ENCODE results near the gene LRRC57. TPM values are rescaled to one million over a fixed set of nuclear protein-coding genes. Genes with fewer than 3 reads are reported as not detected.
A peak's percentile ranks its signal among the peaks of the same experiment; 100 is the strongest.

Gene LRRC57
- total and polyA plus RNA-seq, 3 experiments from 2014 or later = 6.8 to 24.7 (median 23.7) TPM

- Histone ChIP-seq H3K27me3 (ENCODE audit: insufficient read depth, low read length, poor library complexity, severe bottlenecking) (no peaks in the 10 kb centered on the region), H3K9me3 (ENCODE audit: low read length) (no peaks in the 10 kb centered on the region), H3K4me3 (ENCODE audit: low read length) (no peak overlapping the region), H3K36me3 (ENCODE audit: insufficient read depth, low read length) (no peaks in the 10 kb centered on the region), H3K4me1 (ENCODE audit: insufficient read depth, low read length) (peaks cover 13% of the 10 kb centered on the region), H3K27ac (ENCODE audit: low read depth, low read length) (no peak overlapping the region)
- Mint-ChIP-seq H3K4me1 (peaks cover 28 to 38% (median 35%) of the 10 kb centered on the region in 3 donors), H3K27ac (peak overlapping the region in 1 of 8 donors; percentile 24), H3K36me3 (peaks cover 0 to 13% (median 1%) of the 10 kb centered on the region in 3 donors), H3K4me3 (peak overlapping the region in 1 of 7 donors; percentile 28), H3K27me3 (no peaks in the 10 kb centered on the region), H3K9me3 (no peaks in the 10 kb centered on the region)
- CTCF ChIA-PET = interaction anchor here (1.7 kb wide), 1 partner anchor 36 kb away, joined by 4 read pairs; the partner anchor contains the start of genes HAUS2 and LRRC57
- POLR2A ChIA-PET = interaction anchor here (0.7 kb wide), 1 partner anchor 9 kb away, joined by 3 read pairs; no protein-coding TSS in a partner anchor
- DNase-seq = no peak
Observed at GRCh38 chr15:42584031-42584765, 35.6 kb upstream of the LRRC57 start.

GRCh38 chr15:42582569-42583375 is 34.2 kb upstream of the LRRC57 start:
- peaks cover 13% of the 10 kb centered on the region for H3K4me1 ChIP-seq (ENCODE audit: insufficient read depth, low read length)
- no peaks in the 10 kb centered on the region for H3K27me3 ChIP-seq (ENCODE audit: insufficient read depth, low read length, poor library complexity, severe bottlenecking)
- Mint-ChIP-seq H3K27ac (peak overlapping the region; percentile 34 to 97 (median 88)), H3K9me3 (no peaks in the 10 kb centered on the region), H3K27me3 (no peaks in the 10 kb centered on the region), H3K4me1 (peaks cover 30 to 39% (median 38%) of the 10 kb centered on the region in 3 donors), H3K36me3 (peaks cover 0 to 8% (median 1%) of the 10 kb centered on the region in 3 donors), H3K4me3 (peak overlapping the region in 3 of 7 donors; percentile 30 to 88 (median 60))
- ChIA-PET CTCF (interaction anchor here (0.9 to 1.7 kb wide), 4 partner anchors 18 to 34 kb away, joined by 3 to 4 read pairs (median 3); partner anchors contain the start of genes HAUS2 and LRRC57), POLR2A (interaction anchor here (1.0 to 3.3 kb wide), 2 partner anchors 23 to 35 kb away, joined by 3 to 18 read pairs; no protein-coding TSS in a partner anchor)
- H3K4me3 ChIP-seq (ENCODE audit: low read length) = no peak overlapping the region
- DNase-seq = no peak
- H3K9me3 ChIP-seq (ENCODE audit: low read length) = no peaks in the 10 kb centered on the region
- no peaks in the 10 kb centered on the region for H3K36me3 ChIP-seq (ENCODE audit: insufficient read depth, low read length)
- no peak overlapping the region for H3K27ac ChIP-seq (ENCODE audit: low read depth, low read length)

GRCh38 chr15:42581272-42581730 is 32.7 kb upstream of the LRRC57 start:
- H3K9me3 ChIP-seq (ENCODE audit: low read length) = no peaks in the 10 kb centered on the region
- H3K27me3 Mint-ChIP-seq = peaks cover 0 to 2% of the 10 kb centered on the region in 2 donors
- peak; percentile 66 to 86 (median 75) for DNase-seq
- peaks cover 0 to 6% (median 1%) of the 10 kb centered on the region in 3 donors for H3K36me3 Mint-ChIP-seq
- no peaks in the 10 kb centered on the region for H3K9me3 Mint-ChIP-seq
- ChIA-PET POLR2A (interaction anchor here (0.7 to 3.3 kb wide), 4 partner anchors 24 to 308 kb away, joined by 3 to 18 read pairs (median 3); partner anchors contain the start of genes GANC and TMEM87A), CTCF (interaction anchor here (0.7 to 1.7 kb wide), 9 partner anchors 12 to 91 kb away, joined by 3 to 4 read pairs (median 3); partner anchors contain the start of genes HAUS2, LRRC57 and ZNF106)
- H3K4me1 Mint-ChIP-seq = peaks cover 38 to 49% (median 45%) of the 10 kb centered on the region in 3 donors
- H3K36me3 ChIP-seq (ENCODE audit: insufficient read depth, low read length) = no peaks in the 10 kb centered on the region
- H3K4me1 ChIP-seq (ENCODE audit: insufficient read depth, low read length) = peaks cover 17% of the 10 kb centered on the region
- H3K4me3 Mint-ChIP-seq = peak overlapping the region; percentile 83 to 97 (median 89)
- peak overlapping the region; percentile 70 for H3K4me3 ChIP-seq (ENCODE audit: low read length)
- peak overlapping the region; percentile 66 for H3K27ac ChIP-seq (ENCODE audit: low read depth, low read length)
- peak overlapping the region; percentile 81 to 99 (median 94) for H3K27ac Mint-ChIP-seq
- no peaks in the 10 kb centered on the region for H3K27me3 ChIP-seq (ENCODE audit: insufficient read depth, low read length, poor library complexity, severe bottlenecking)

- H3K36me3 ChIP-seq (ENCODE audit: insufficient read depth, low read length) = no peaks in the 10 kb centered on the region
- peaks cover 21% of the 10 kb centered on the region for H3K4me1 ChIP-seq (ENCODE audit: insufficient read depth, low read length)
- Mint-ChIP-seq H3K4me3 (peak overlapping the region in 2 of 7 donors; percentile 1 to 83), H3K27me3 (peaks cover 0 to 2% of the 10 kb centered on the region in 2 donors), H3K4me1 (peaks cover 48 to 60% (median 50%) of the 10 kb centered on the region in 3 donors), H3K9me3 (no peaks in the 10 kb centered on the region), H3K36me3 (peaks cover 0 to 3% (median 0%) of the 10 kb centered on the region in 3 donors), H3K27ac (peak overlapping the region in 3 of 8 donors; percentile 5 to 46 (median 42))
- no peak for DNase-seq
- no peaks in the 10 kb centered on the region for H3K27me3 ChIP-seq (ENCODE audit: insufficient read depth, low read length, poor library complexity, severe bottlenecking)
- CTCF ChIA-PET = no interaction called here
- no peak overlapping the region for H3K27ac ChIP-seq (ENCODE audit: low read depth, low read length)
- no peak overlapping the region for H3K4me3 ChIP-seq (ENCODE audit: low read length)
- POLR2A ChIA-PET = interaction anchor here (0.7 kb wide), 1 partner anchor 9 kb away, joined by 3 read pairs; no protein-coding TSS in a partner anchor
- H3K9me3 ChIP-seq (ENCODE audit: low read length) = no peaks in the 10 kb centered on the region
Observed at GRCh38 chr15:42578984-42579537, 30.5 kb upstream of the LRRC57 start.

- POLR2A ChIA-PET = no interaction called here
- Histone ChIP-seq H3K9me3 (ENCODE audit: low read length) (no peaks in the 10 kb centered on the region), H3K36me3 (ENCODE audit: insufficient read depth, low read length) (no peaks in the 10 kb centered on the region), H3K4me1 (ENCODE audit: insufficient read depth, low read length) (peaks cover 21% of the 10 kb centered on the region), H3K27me3 (ENCODE audit: insufficient read depth, low read length, poor library complexity, severe bottlenecking) (no peaks in the 10 kb centered on the region), H3K27ac (ENCODE audit: low read depth, low read length) (no peak overlapping the region), H3K4me3 (ENCODE audit: low read length) (no peak overlapping the region)
- H3K27me3 Mint-ChIP-seq = peaks cover 0 to 2% of the 10 kb centered on the region in 2 donors
- peaks cover 44 to 52% (median 44%) of the 10 kb centered on the region in 3 donors for H3K4me1 Mint-ChIP-seq
- H3K9me3 Mint-ChIP-seq = no peaks in the 10 kb centered on the region
- H3K27ac Mint-ChIP-seq = peak overlapping the region in 1 of 8 donors; percentile 5
- peaks cover 0 to 3% (median 0%) of the 10 kb centered on the region in 3 donors for H3K36me3 Mint-ChIP-seq
- peak overlapping the region in 3 of 7 donors; percentile 36 to 83 (median 41) for H3K4me3 Mint-ChIP-seq
- CTCF ChIA-PET = no interaction called here
- no peak for DNase-seq
Observed at GRCh38 chr15:42577514-42578031, 29.0 kb upstream of the LRRC57 start.

GRCh38 chr15:42576776-42577175 is 28.2 kb upstream of the LRRC57 start:
- Histone ChIP-seq H3K27me3 (ENCODE audit: insufficient read depth, low read length, poor library complexity, severe bottlenecking) (no peaks in the 10 kb centered on the region), H3K4me1 (ENCODE audit: insufficient read depth, low read length) (peaks cover 17% of the 10 kb centered on the region), H3K36me3 (ENCODE audit: insufficient read depth, low read length) (no peaks in the 10 kb centered on the region), H3K4me3 (ENCODE audit: low read length) (no peak overlapping the region), H3K9me3 (ENCODE audit: low read length) (no peaks in the 10 kb centered on the region), H3K27ac (ENCODE audit: low read depth, low read length) (no peak overlapping the region)
- Mint-ChIP-seq H3K4me1 (peaks cover 36 to 44% (median 36%) of the 10 kb centered on the region in 3 donors), H3K36me3 (peaks cover 0 to 3% (median 0%) of the 10 kb centered on the region in 3 donors), H3K4me3 (peak overlapping the region; percentile 27 to 96 (median 91)), H3K27me3 (peaks cover 0 to 2% of the 10 kb centered on the region in 2 donors), H3K27ac (peak overlapping the region in 7 of 8 donors; percentile 27 to 83 (median 69)), H3K9me3 (no peaks in the 10 kb centered on the region)
- no peak for DNase-seq
- ChIA-PET CTCF (no interaction called here), POLR2A (no interaction called here)

GRCh38 chr15:42576040-42576594 is 27.5 kb upstream of the LRRC57 start:
- H3K4me1 ChIP-seq (ENCODE audit: insufficient read depth, low read length) = peaks cover 14% of the 10 kb centered on the region
- Mint-ChIP-seq H3K4me1 (peaks cover 29 to 37% (median 29%) of the 10 kb centered on the region in 3 donors), H3K36me3 (peaks cover 0 to 3% (median 0%) of the 10 kb centered on the region in 3 donors), H3K27me3 (peaks cover 0 to 2% of the 10 kb centered on the region in 2 donors), H3K9me3 (no peaks in the 10 kb centered on the region), H3K4me3 (peak overlapping the region; percentile 83 to 97 (median 95)), H3K27ac (peak overlapping the region in 7 of 8 donors; percentile 30 to 89 (median 82))
- H3K4me3 ChIP-seq (ENCODE audit: low read length) = peak overlapping the region; percentile 83
- H3K36me3 ChIP-seq (ENCODE audit: insufficient read depth, low read length) = no peaks in the 10 kb centered on the region
- no peaks in the 10 kb centered on the region for H3K27me3 ChIP-seq (ENCODE audit: insufficient read depth, low read length, poor library complexity, severe bottlenecking)
- no peaks in the 10 kb centered on the region for H3K9me3 ChIP-seq (ENCODE audit: low read length)
- no peak overlapping the region for H3K27ac ChIP-seq (ENCODE audit: low read depth, low read length)
- POLR2A ChIA-PET = interaction anchor here (1.2 to 2.1 kb wide), 3 partner anchors 28 to 85 kb away, joined by 5 to 18 read pairs (median 7); partner anchors contain the start of genes HAUS2, LRRC57 and ZNF106
- CTCF ChIA-PET = interaction anchor here (0.9 to 1.5 kb wide), 3 partner anchors 16 to 147 kb away, joined by 3 read pairs; no protein-coding TSS in a partner anchor
- peak in 1 of 5 donors; percentile 6 for DNase-seq
